Measurements from ENCODE around the gene C7orf57.

Gene C7orf57

DNA sequence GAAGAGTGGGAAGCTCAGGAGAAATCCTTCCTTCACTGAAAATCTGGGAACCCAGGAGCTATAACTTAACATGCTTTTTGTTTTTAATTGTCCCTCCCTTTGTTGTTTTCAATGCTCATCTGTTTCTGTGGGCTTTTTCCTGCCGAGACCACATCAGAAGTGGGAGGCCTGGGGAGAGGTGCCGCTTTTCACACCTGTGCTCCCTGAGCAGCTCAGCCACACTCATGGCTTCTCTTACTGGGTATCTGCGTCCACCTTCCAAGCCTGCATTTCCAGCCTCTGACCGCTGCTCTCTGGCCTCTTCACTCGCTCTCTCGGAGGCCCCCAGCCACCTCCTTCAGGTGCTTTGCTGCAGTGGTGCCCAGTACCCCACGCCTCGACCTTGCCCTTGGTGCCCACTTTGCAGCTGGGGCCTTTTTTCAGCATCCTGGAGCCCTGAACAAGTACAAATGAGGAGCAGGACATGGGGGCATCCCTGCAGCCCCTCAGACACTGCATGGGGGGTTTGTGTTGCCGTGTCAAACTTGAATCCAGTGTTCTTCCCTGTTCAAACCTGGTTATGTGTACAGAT, 9.9 kb downstream of the C7orf57 start:
- no peak overlapping the region for H3K4me3 ChIP-seq (ENCODE audit: low read depth, low read length)
- no peak for TF ChIP-seq CTCF (IDR thresholded peaks at IDR 0.05; ENCODE audit: borderline replicate concordance, insufficient read depth, low read depth, low read length)

- no peak for TF ChIP-seq CTCF (IDR thresholded peaks at IDR 0.05; ENCODE audit: borderline replicate concordance, insufficient read depth, low read depth, low read length)
- H3K4me3 ChIP-seq (ENCODE audit: low read depth, low read length), result no peak overlapping the region
These were observed 11.1 kb downstream of the C7orf57 start for GRCh38 chr7:48046458-48046857.

DNA sequence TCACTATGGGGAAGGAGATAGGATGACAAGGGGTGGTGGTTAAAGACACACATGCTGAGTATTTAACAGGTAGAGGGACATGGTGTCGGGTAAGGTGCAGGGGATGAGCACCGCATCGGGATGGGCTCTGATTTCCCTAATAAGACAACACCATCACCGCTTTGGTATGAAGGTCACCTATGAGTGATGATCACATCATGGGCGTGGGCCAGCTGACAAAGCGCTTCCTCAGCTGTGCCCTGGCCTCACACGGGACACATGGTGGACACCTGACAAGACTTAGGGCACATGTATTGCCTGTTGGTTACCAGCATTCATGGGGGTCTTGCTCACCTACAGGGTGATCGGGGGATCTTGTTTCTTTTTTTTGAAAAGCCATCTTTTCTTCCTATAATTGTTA, 12.8 kb downstream of the C7orf57 start:
- H3K4me3 ChIP-seq (ENCODE audit: low read depth, low read length), result no peak overlapping the region
- TF ChIP-seq CTCF (IDR thresholded peaks at IDR 0.05; ENCODE audit: borderline replicate concordance, insufficient read depth, low read depth, low read length), result no peak

DNA sequence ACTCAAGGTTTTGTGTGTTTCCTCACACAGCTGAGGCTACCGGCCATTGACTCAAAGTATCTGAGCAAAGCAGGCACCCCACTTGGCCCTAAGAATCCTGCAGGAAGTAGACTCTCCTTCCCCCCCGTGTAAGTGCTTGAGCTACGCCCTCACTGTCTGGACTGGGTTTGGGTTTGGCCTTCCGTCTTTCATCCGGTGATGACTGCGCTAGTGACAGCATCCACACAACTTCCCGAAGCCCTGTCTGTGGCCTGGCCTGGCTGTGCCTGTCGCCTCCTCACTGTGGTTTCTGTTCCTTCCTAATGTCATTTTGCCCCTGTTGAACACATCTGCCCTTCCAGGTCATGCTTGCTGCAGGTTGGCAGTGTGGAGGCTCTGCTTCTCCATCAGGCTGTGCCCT, 14.5 kb downstream of the C7orf57 start:
- no peak for TF ChIP-seq CTCF (IDR thresholded peaks at IDR 0.05; ENCODE audit: borderline replicate concordance, insufficient read depth, low read depth, low read length)
- H3K4me3 ChIP-seq (ENCODE audit: low read depth, low read length), result no peak overlapping the region

- no peak for TF ChIP-seq CTCF (IDR thresholded peaks at IDR 0.05; ENCODE audit: borderline replicate concordance, insufficient read depth, low read depth, low read length)
- H3K4me3 ChIP-seq (ENCODE audit: low read depth, low read length), result no peak overlapping the region
These were observed 17.4 kb downstream of the C7orf57 start for GRCh38 chr7:48052748-48053147.

DNA sequence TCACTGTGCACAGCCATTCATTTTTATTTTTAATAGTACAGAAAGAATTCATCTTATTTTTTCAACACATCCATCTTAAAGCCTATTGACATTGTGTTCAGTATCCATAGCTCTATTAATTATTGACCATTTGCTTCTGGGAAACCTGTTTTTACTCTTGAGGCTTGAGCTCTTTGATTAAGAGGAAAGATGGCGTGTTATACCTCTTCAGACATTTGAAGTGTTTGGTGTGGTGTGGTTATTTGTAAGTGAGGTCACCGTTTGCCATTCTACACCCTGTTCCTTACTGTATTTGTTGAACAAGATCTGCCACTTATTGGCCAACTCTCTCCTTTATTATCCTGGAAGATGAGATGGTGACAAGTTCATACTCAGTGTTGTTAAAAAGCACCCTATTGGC, 18.4 kb downstream of the C7orf57 start:
- TF ChIP-seq CTCF (IDR thresholded peaks at IDR 0.05; ENCODE audit: borderline replicate concordance, insufficient read depth, low read depth, low read length), result no peak
- no peak overlapping the region for H3K4me3 ChIP-seq (ENCODE audit: low read depth, low read length)

GRCh38 chr7:48058990-48059389, 23.6 kb downstream of the C7orf57 start:
- TF ChIP-seq CTCF (IDR thresholded peaks at IDR 0.05; ENCODE audit: borderline replicate concordance, insufficient read depth, low read depth, low read length), result no peak
- H3K4me3 ChIP-seq (ENCODE audit: low read depth, low read length), result no peak overlapping the region
